Naive thymus-derived CD4-positive, alpha-beta T cell (primary cell): ENCODE results near the gene PITPNB. TPM values are rescaled to one million over a fixed set of nuclear protein-coding genes. Genes with fewer than 3 reads are reported as not detected.

Experiments used
- ATAC-seq: fragments of 150-1000 bp; cut with Tn5 transposase; 2 replicates; pipeline ENCODE4 v1.10.0; 2021; ENCODE audit warnings: mild to moderate bottlenecking, moderate library complexity
- CTCF ChIA-PET: fragments of 350-600 bp; sonication (Branson Sonifier 250); formaldehyde crosslinking; loops from one replicate; lab custom pipeline; 2021; ENCODE audit warnings: antibody characterized with exemption; lab: Charles Lee
- POLR2A ChIA-PET: fragments of 350-600 bp; sonication (Branson Sonifier 250); formaldehyde crosslinking; loops from one replicate; lab custom pipeline; 2021; ENCODE audit warnings: antibody characterized with exemption, inconsistent platforms; lab: Charles Lee
- DNase-seq, 9 donors: peaks; one replicate each; pipeline versions ENCODE4 v3.0.0 to v3.0.0-alpha.2; 2020 to 2022; ENCODE audit warnings: mixed read lengths in 1 of 9
- H3K27ac ChIP-seq: one replicate; pipeline ENCODE4 v1.7.0; 2013; ENCODE audit warnings: mild to moderate bottlenecking, low read depth, low read length, moderate library complexity
- H3K27me3 ChIP-seq, 2 donors: one replicate each; pipeline ENCODE4 v1.7.0; 2013; ENCODE audit warnings: low read length in 2 of 2, mild to moderate bottlenecking in 2 of 2, moderate library complexity in 2 of 2; ENCODE audit not compliant: control insufficient read depth in 2 of 2, insufficient read depth in 2 of 2
- H3K36me3 ChIP-seq, 3 experiments: 1 replicate in 2 of 3; 2 replicates in 1 of 3; pipeline ENCODE4 v1.7.0; 2013; ENCODE audit warnings: low read length in 3 of 3, mild to moderate bottlenecking in 3 of 3, moderate library complexity in 1 of 3; ENCODE audit not compliant: insufficient read depth in 3 of 3, control insufficient read depth in 2 of 3
- H3K4me1 ChIP-seq, 2 donors: one replicate each; pipeline ENCODE4 v1.7.0; 2013; ENCODE audit warnings: low read length in 2 of 2, mild to moderate bottlenecking in 2 of 2, moderate library complexity in 1 of 2; ENCODE audit not compliant: control insufficient read depth in 2 of 2, insufficient read depth in 2 of 2
- H3K4me3 ChIP-seq: 2 replicates; pipeline ENCODE4 v1.7.0; 2013; ENCODE audit warnings: mild to moderate bottlenecking, low read length
- H3K9me3 ChIP-seq, 3 experiments: 1 replicate in 2 of 3; 2 replicates in 1 of 3; pipeline ENCODE4 v1.7.0; 2013; ENCODE audit warnings: low read length in 3 of 3; ENCODE audit not compliant: control insufficient read depth in 2 of 3
- H3K27ac Mint-ChIP-seq, 9 donors: one replicate each; pipeline ENCODE4 v1.8.0; 2020 to 2022; ENCODE audit warnings: mixed read lengths in 9 of 9, mild to moderate bottlenecking in 8 of 9, moderate library complexity in 5 of 9, inconsistent platforms in 2 of 9
- H3K27me3 Mint-ChIP-seq, 5 donors: one replicate each; pipeline ENCODE4 v1.8.0; 2021 to 2022; ENCODE audit warnings: mixed read lengths in 5 of 5, mild to moderate bottlenecking in 1 of 5
- H3K36me3 Mint-ChIP-seq, 5 donors: one replicate each; pipeline ENCODE4 v1.8.0; 2020 to 2022; ENCODE audit warnings: mixed read lengths in 5 of 5, mild to moderate bottlenecking in 3 of 5, inconsistent platforms in 1 of 5
- H3K4me1 Mint-ChIP-seq, 7 donors: one replicate each; pipeline ENCODE4 v1.8.0; 2020 to 2022; ENCODE audit warnings: mixed read lengths in 7 of 7, mild to moderate bottlenecking in 3 of 7, inconsistent platforms in 1 of 7
- H3K4me3 Mint-ChIP-seq, 10 donors: one replicate each; pipeline ENCODE4 v1.8.0; 2020 to 2022; ENCODE audit warnings: mild to moderate bottlenecking in 10 of 10, mixed read lengths in 10 of 10, moderate library complexity in 6 of 10, inconsistent platforms in 2 of 10
- H3K9me3 Mint-ChIP-seq, 11 donors: one replicate each; pipeline ENCODE4 v1.8.0; 2020 to 2022; ENCODE audit warnings: mixed read lengths in 11 of 11, mild to moderate bottlenecking in 4 of 11, inconsistent platforms in 1 of 11, moderate library complexity in 1 of 11
- intact Hi-C, 2 donors: fragments of 100-400 bp; cut with micrococcal nuclease; formaldehyde crosslinking; loops; one replicate each; pipeline ENCODE4 v1.15.1; 2023
- polyA plus RNA-seq, 2 donors: library from polyadenylated mRNA; unstranded; fragments of 300-500 nt; fragmentation: Illumina TruSeq; gene quantifications; one replicate each; pipeline ENCODE4 v1.2.3, GENCODE V29; 2021
- total RNA-seq, 6 experiments: library from RNA in 5 of 6; stranded (reverse) in 5 of 6; gene quantifications; 1 replicate in 5 of 6; 2 replicates in 1 of 6; pipeline ENCODE4 v1.2.3 and lab custom pipeline; 2021 to 2026

Gene PITPNB
- total and polyA plus RNA-seq, 7 experiments from 2014 or later: 56.3 to 98.8 (median 62.8) TPM

DNA sequence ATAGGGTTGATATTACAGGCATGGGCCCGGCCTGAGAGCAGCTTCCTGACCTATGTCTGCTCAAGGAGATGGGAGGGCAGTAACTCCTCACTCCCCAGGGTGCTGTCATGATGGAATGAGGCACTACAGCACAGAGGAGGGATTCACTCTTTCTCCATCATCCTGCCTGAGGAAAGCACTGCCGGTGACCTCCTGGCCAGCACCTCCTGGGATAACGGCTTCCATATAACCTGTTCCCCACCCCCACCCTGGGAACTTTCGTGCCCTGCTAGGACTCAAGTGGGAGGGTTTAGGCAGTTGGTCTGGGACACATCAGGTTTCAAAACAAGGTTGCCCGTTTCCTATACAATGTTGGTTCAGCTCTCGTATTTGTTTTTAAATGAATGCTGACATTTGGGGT, 74.8 kb downstream of the PITPNB start:
- Histone ChIP-seq H3K4me1 (no peaks in the 10 kb centered on the region), H3K4me3 (no peak overlapping the region), H3K9me3 (no peaks in the 10 kb centered on the region), H3K36me3 (peaks cover 0 to 33% (median 3%) of the 10 kb centered on the region in 3 experiments), H3K27me3 (no peaks in the 10 kb centered on the region), H3K27ac (no peak overlapping the region)
- intact Hi-C loops: no loop called here
- ChIA-PET POLR2A (no interaction called here), CTCF (no interaction called here)
- Mint-ChIP-seq H3K9me3 (no peaks in the 10 kb centered on the region), H3K4me1 (peaks cover 0 to 5% (median 0%) of the 10 kb centered on the region in 7 donors), H3K36me3 (peaks cover 6 to 55% (median 21%) of the 10 kb centered on the region in 5 donors), H3K27me3 (no peaks in the 10 kb centered on the region), H3K27ac (no peak overlapping the region), H3K4me3 (no peak overlapping the region)
- no peak for ATAC-seq
- no peak for DNase-seq

DNA sequence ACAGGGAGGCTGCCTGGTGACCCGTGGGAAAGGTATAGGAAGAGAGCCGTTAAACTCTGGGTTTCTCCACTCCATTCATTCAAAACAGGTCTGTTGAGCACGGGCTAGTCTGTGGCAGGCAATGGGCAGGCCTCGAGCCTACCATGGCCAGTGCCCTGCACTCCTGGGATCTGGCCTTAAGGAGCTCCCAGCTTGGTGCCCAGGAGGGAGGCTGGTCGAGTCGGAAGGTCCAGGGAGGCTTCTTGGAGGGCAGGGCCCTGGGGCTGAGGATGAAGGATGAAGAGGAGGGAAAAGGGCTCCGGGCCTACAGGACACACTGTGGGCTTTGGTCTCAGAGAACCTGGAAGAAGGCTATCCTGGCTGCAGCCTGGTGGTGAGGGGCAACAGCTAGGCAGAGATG, 75.6 kb downstream of the PITPNB start:
- Mint-ChIP-seq H3K9me3 (peaks cover 0 to 5% (median 3%) of the 10 kb centered on the region in 11 donors), H3K36me3 (peaks cover 7 to 54% (median 20%) of the 10 kb centered on the region in 5 donors), H3K27me3 (no peaks in the 10 kb centered on the region), H3K27ac (peak overlapping the region in 2 of 9 donors; percentile 11 to 41), H3K4me1 (peaks cover 0 to 5% (median 0%) of the 10 kb centered on the region in 7 donors), H3K4me3 (no peak overlapping the region)
- Histone ChIP-seq H3K36me3 (peaks cover 0 to 27% (median 3%) of the 10 kb centered on the region in 3 experiments), H3K27ac (no peak overlapping the region), H3K27me3 (no peaks in the 10 kb centered on the region), H3K4me1 (no peaks in the 10 kb centered on the region), H3K4me3 (no peak overlapping the region), H3K9me3 (no peaks in the 10 kb centered on the region)
- CTCF ChIA-PET: no interaction called here
- ATAC-seq: no peak
- POLR2A ChIA-PET: interaction anchor here (1.2 kb wide), 1 partner anchor 9 kb away, joined by 3 read pairs; no protein-coding TSS in a partner anchor
- no peak for DNase-seq
- intact Hi-C loops: no loop called here

DNA sequence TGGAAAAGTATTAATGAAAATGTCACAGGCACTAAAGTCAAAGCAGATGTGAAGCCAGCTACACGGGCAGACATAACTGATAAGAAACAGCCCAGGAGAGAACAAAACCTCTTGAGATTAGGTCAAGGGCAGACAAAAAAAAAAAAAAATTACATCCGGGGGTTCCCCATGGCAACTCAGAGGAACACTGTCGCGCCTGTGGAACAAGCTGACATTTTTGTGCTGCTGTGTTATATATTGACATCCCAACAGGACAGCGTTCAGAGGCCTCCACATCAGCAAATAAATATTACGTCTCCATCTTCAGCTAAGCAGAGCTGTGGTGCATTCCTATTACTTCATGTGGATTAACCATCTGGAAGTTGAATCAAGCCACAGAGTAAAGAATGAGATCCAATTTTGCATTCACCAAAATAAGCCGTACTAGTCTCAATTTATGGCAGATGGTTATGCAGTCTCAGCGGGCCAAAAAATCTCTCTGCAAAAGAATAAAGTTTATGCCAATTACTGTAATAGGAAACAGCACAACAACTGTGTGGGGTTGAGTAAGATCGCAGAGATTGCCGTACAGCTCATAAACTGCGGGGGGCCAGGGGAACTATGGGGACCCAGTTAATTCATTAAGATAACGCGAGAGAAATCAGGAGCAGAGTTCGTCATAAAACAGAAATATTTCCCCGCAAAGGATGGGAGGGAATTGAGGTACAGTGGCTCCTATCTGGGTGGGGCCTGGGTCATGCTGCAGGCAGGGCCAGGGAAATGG, 76.2 kb downstream of the PITPNB start:
- Histone ChIP-seq H3K27me3 (no peaks in the 10 kb centered on the region), H3K9me3 (no peaks in the 10 kb centered on the region), H3K36me3 (peaks cover 0 to 21% (median 3%) of the 10 kb centered on the region in 3 experiments), H3K4me1 (no peaks in the 10 kb centered on the region), H3K4me3 (no peak overlapping the region), H3K27ac (no peak overlapping the region)
- Mint-ChIP-seq H3K9me3 (peaks cover 0 to 11% (median 3%) of the 10 kb centered on the region in 11 donors), H3K4me1 (peaks cover 0 to 5% (median 0%) of the 10 kb centered on the region in 7 donors), H3K27me3 (no peaks in the 10 kb centered on the region), H3K4me3 (no peak overlapping the region), H3K27ac (peak overlapping the region in 1 of 9 donors; percentile 41), H3K36me3 (peaks cover 4 to 50% (median 17%) of the 10 kb centered on the region in 5 donors)
- ChIA-PET POLR2A (interaction anchor here (1.2 kb wide), 1 partner anchor 9 kb away, joined by 3 read pairs; no protein-coding TSS in a partner anchor), CTCF (no interaction called here)
- no peak for DNase-seq
- intact Hi-C loops: no loop called here
- ATAC-seq: no peak

DNA sequence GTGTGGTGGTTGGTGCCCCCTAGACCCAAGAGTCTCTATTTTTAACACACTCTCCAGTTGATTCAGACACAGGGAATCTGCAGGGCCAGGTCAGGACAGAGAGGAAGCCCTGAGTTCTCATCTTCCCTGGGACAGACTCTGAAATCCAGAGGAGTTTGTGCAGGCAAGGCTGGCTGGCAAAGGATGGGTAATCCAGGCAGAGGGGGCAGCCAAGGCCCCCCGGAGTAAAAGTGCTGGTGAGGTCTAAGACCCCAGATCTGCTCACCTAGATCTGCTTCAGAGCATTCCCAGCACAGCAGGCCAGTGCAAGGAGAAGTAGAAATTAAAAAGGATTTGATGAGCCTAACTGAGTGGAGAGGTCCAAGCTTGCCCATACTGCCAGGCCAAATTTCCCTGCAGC, 76.9 kb downstream of the PITPNB start:
- Mint-ChIP-seq H3K36me3 (peaks cover 4 to 50% (median 24%) of the 10 kb centered on the region in 5 donors), H3K27me3 (no peaks in the 10 kb centered on the region), H3K9me3 (peaks cover 0 to 18% (median 8%) of the 10 kb centered on the region in 11 donors), H3K4me1 (peaks cover 0 to 5% (median 0%) of the 10 kb centered on the region in 7 donors), H3K27ac (peak overlapping the region in 1 of 9 donors; percentile 65), H3K4me3 (no peak overlapping the region)
- Histone ChIP-seq H3K27ac (no peak overlapping the region), H3K4me1 (no peaks in the 10 kb centered on the region), H3K36me3 (peaks cover 0 to 18% (median 2%) of the 10 kb centered on the region in 3 experiments), H3K9me3 (no peaks in the 10 kb centered on the region), H3K27me3 (no peaks in the 10 kb centered on the region), H3K4me3 (no peak overlapping the region)
- intact Hi-C loops: no loop called here
- CTCF ChIA-PET: no interaction called here
- POLR2A ChIA-PET: interaction anchor here (1.2 kb wide), 1 partner anchor 10 kb away, joined by 3 read pairs; no protein-coding TSS in a partner anchor
- ATAC-seq (no peak), DNase-seq (no peak)

DNA sequence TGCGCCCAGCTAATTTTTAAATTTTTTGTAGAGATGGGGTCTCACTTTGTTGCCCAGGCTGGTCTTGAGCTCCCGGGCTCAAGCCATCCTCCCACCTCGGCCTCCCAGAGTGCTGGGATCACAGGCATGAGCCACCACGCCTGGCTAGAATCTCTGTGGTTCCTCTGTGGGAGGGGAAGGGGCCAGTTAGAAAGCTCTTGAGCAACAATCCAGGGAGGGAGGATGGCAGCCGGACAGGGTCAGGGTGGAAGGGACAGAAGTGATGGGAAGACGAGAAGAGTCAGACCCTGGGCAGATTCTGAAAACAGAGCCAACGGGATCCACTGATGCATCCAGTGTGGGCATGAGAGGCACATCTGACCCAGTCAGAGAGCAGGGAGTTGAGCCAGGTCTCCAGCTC, 78.6 kb downstream of the PITPNB start:
- Histone ChIP-seq H3K9me3 (no peaks in the 10 kb centered on the region), H3K4me3 (no peak overlapping the region), H3K36me3 (peaks cover 0 to 10% (median 0%) of the 10 kb centered on the region in 3 experiments), H3K4me1 (no peaks in the 10 kb centered on the region), H3K27ac (no peak overlapping the region), H3K27me3 (no peaks in the 10 kb centered on the region)
- Mint-ChIP-seq H3K36me3 (peaks cover 4 to 46% (median 27%) of the 10 kb centered on the region in 5 donors), H3K4me3 (no peak overlapping the region), H3K9me3 (peaks cover 0 to 21% (median 8%) of the 10 kb centered on the region in 11 donors), H3K27ac (no peak overlapping the region), H3K4me1 (peaks cover 0 to 5% (median 0%) of the 10 kb centered on the region in 7 donors), H3K27me3 (no peaks in the 10 kb centered on the region)
- DNase-seq (no peak), ATAC-seq (no peak)
- CTCF ChIA-PET: interaction anchor here (0.5 kb wide), 1 partner anchor 85 kb away, joined by 6 read pairs; no protein-coding TSS in a partner anchor
- POLR2A ChIA-PET: no interaction called here
- intact Hi-C loops: no loop called here

DNA sequence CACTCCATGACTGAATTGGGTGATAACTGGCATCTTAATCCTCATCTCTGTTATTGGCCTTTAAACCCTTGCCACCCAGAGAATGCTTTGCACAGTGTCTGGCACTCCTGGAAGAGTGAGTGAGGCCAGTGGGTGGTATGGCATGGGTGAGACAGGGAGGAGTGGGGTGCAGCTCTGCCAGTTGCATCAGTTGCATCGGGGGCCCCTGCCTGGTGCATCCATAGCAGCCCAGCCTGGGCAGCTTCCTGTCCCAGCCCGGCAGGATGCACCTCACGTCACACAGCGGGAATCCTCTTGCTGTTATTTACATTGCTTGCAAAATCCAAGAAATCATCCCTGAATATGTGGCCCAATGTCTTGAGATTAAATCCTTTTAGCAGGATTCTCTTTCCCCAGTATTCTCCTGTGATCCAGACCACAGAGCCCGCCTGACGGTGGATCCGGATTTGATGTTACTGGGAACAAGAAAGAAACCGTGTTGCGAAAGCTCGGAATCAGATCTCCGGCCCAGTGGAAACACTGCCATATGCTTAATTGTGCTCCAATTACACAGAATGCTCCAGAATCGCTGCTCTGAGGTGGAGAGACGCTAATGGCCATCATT, 79.9 kb downstream of the PITPNB start:
- DNase-seq: no peak
- no peaks in the 10 kb centered on the region for H3K4me1 ChIP-seq
- intact Hi-C loops: no loop called here
- H3K4me1 Mint-ChIP-seq: peaks cover 0 to 5% (median 0%) of the 10 kb centered on the region in 7 donors
- peaks cover 0 to 21% (median 8%) of the 10 kb centered on the region in 11 donors for H3K9me3 Mint-ChIP-seq
- ChIA-PET POLR2A (no interaction called here), CTCF (interaction anchor here (0.5 kb wide), 1 partner anchor 39 kb away, joined by 3 read pairs; no protein-coding TSS in a partner anchor)
- no peaks in the 10 kb centered on the region for H3K27me3 ChIP-seq
- no peaks in the 10 kb centered on the region for H3K27me3 Mint-ChIP-seq
- peaks cover 4 to 49% (median 27%) of the 10 kb centered on the region in 5 donors for H3K36me3 Mint-ChIP-seq
- no peak overlapping the region for H3K27ac Mint-ChIP-seq
- no peak for ATAC-seq
- H3K4me3 Mint-ChIP-seq: no peak overlapping the region
- no peaks in the 10 kb centered on the region for H3K9me3 ChIP-seq
- H3K4me3 ChIP-seq: no peak overlapping the region
- no peak overlapping the region for H3K27ac ChIP-seq
- H3K36me3 ChIP-seq: peaks cover 0 to 10% (median 0%) of the 10 kb centered on the region in 3 experiments
